Sigmoid colon (tissue), 4 donors: ENCODE data around the gene IVD.

Experiments
- CTCF ChIP-seq, 4 experiments: fragments of 450-650 bp in 3 of 4; fragments of 200-600 bp in 1 of 4; IDR thresholded peaks; one replicate each; pipeline ENCODE4 v1.5.1; 2016 to 2019; ENCODE audit warnings: antibody characterized with exemption in 4 of 4, mild to moderate bottlenecking in 3 of 4, moderate library complexity in 2 of 4
- EP300 ChIP-seq, 4 donors: sonication (generic); formaldehyde crosslinking; IDR thresholded peaks; one replicate each; pipeline ENCODE4 v1.6.1; 2017; ENCODE audit warnings: antibody characterized with exemption in 4 of 4
- POLR2A ChIP-seq, 2 donors: fragments of 450-650 bp; IDR thresholded peaks; one replicate each; pipeline ENCODE4 v1.6.1; 2016; ENCODE audit warnings: antibody characterized with exemption in 2 of 2, mild to moderate bottlenecking in 2 of 2, moderate library complexity in 2 of 2
- POLR2AphosphoS5 ChIP-seq, 4 donors: sonication (generic); formaldehyde crosslinking; IDR thresholded peaks; one replicate each; pipeline ENCODE4 v1.6.1; 2017; ENCODE audit warnings: antibody characterized with exemption in 4 of 4

- TF ChIP-seq POLR2AphosphoS5 (IDR thresholded peaks at IDR 0.05) (no peak), CTCF (IDR thresholded peaks at IDR 0.05) (no peak), EP300 (IDR thresholded peaks at IDR 0.05) (no peak), POLR2A (IDR thresholded peaks at IDR 0.05) (no peak)
These were observed 20.1 kb downstream of the IVD start for GRCh38 chr15:40425681-40426080.
